ENCODE measurements around the gene PPP1R12B.
"Not testable (repeated sequence)": the region's sequence is repeated elsewhere in the genome, so short reads cannot be mapped to it uniquely, and the experiment has no call there.

Gene PPP1R12B

DNA sequence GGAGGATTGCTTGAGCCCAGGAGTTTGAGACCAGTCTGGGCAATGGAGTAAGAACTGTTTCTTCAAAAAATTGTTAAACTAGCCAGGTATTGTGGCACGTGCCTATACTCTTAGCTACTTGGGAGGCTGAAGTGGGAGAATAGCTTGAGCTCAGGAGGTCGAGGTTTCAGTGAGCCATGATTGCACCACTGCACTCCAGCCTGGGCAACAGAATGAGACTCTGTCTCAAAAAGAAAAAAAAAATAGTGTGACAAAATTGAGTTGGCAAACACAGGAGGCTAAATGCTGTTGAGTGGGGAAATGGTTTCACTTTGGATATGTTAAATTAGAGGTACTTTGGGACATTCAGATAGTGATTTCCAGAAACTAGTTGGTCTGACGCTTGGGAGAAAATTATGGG, 197.9 kb downstream of the PPP1R12B start:
- not testable (repeated sequence) for H3K4me1 ChIP-seq (ENCODE audit: insufficient read depth, low read length); H3K4me3 ChIP-seq (ENCODE audit: low read length); H3K36me3 ChIP-seq (ENCODE audit: insufficient read depth, low read length); H3K27me3 ChIP-seq (ENCODE audit: insufficient read depth, low read length); H2AFZ ChIP-seq (ENCODE audit: low read depth, low read length); H3K9me3 ChIP-seq (ENCODE audit: low read length)

DNA sequence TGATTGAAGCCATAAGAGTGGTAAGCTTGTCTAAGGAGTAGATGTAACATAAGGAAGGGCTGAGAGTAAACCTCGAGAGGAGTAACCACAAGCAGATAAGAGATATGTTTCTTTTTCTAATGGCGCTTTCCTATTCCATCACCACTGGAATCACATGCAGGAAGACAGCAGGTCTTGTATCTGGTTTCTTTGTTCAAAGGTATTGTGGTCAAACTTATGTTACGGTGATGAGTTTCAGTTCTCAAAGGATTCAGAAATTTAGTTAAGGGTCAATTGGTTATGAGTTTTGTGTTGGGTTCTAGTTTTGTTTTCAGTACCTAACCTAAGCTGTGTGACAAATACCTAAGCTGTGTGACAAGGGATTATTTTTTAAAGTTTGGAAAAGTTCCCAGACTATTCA, 198.3 kb downstream of the PPP1R12B start:
- H3K4me1 ChIP-seq (ENCODE audit: insufficient read depth, low read length); H3K36me3 ChIP-seq (ENCODE audit: insufficient read depth, low read length); H3K27me3 ChIP-seq (ENCODE audit: insufficient read depth, low read length); H3K4me3 ChIP-seq (ENCODE audit: low read length); H2AFZ ChIP-seq (ENCODE audit: low read depth, low read length); H3K9me3 ChIP-seq (ENCODE audit: low read length): not testable (repeated sequence)

DNA sequence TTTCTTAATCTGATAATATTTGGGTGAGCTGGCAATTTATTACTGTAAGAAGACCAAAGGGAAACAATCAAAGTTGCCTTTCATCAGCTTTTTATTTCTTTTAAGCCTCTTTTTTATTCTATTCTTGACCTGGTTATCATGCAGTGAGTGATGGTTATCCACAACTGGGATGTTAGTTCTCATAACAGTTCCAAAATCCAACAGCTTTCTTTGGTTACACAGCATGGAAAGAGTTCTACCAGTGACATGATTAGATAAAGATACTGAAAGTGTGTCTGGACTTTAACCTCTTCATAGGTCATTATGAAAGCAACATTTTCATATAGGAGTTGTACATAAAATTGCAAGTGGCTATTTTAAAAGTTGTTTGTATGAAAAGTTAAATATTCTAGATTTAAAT, 198.7 kb downstream of the PPP1R12B start:
- no peaks in the 10 kb centered on the region for H3K27me3 ChIP-seq (ENCODE audit: insufficient read depth, low read length)
- H2AFZ ChIP-seq (ENCODE audit: low read depth, low read length), result no peak overlapping the region
- no peaks in the 10 kb centered on the region for H3K4me1 ChIP-seq (ENCODE audit: insufficient read depth, low read length)
- H3K4me3 ChIP-seq (ENCODE audit: low read length), result no peak overlapping the region
- H3K36me3 ChIP-seq (ENCODE audit: insufficient read depth, low read length), result no peaks in the 10 kb centered on the region
- no peaks in the 10 kb centered on the region for H3K9me3 ChIP-seq (ENCODE audit: low read length)

DNA sequence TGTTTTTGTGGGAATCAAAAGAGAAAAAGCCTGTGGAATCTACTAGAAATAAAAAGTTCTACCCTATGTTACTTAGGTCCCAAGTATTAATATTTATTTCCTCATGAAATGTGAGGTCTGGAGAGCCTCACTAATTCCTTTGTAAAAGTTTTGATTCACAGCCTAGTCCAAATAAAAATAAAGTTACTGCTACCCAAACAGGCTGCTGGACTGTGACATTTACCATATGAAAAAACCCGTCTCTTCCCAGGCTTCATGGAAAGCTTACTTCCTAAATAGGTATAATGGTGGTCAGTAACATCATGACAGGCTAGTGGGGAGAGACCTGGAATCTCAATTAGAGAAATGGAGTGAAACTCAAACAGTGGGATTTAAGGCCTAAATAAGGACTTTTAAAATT, 201.6 kb downstream of the PPP1R12B start:
- H3K4me1 ChIP-seq (ENCODE audit: insufficient read depth, low read length); H3K27me3 ChIP-seq (ENCODE audit: insufficient read depth, low read length); H3K9me3 ChIP-seq (ENCODE audit: low read length); H2AFZ ChIP-seq (ENCODE audit: low read depth, low read length); H3K4me3 ChIP-seq (ENCODE audit: low read length); H3K36me3 ChIP-seq (ENCODE audit: insufficient read depth, low read length): not testable (repeated sequence)

DNA sequence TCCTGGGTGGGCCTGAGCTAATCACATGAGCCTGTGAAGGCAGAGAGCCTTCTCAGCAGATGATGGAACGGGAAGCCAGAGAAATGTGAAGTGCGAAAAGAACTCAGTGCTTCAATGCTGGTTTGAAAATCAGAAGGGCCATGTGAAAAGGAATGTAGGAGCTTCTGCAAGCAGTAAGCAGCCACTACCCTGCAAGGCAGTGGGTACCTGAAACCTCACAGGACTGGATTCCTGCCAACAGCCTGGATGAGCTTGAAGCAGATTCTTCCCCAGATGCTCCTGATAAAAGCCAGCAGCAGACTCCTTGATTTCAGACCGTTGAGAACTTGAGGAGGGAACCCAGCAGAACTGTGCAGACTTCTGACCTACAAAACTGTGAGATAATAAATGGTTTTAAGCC, 203.2 kb downstream of the PPP1R12B start:
- Histone ChIP-seq H3K36me3 (ENCODE audit: insufficient read depth, low read length) (no peaks in the 10 kb centered on the region), H3K4me1 (ENCODE audit: insufficient read depth, low read length) (no peaks in the 10 kb centered on the region), H2AFZ (ENCODE audit: low read depth, low read length) (no peak overlapping the region), H3K4me3 (ENCODE audit: low read length) (no peak overlapping the region), H3K9me3 (ENCODE audit: low read length) (no peaks in the 10 kb centered on the region), H3K27me3 (ENCODE audit: insufficient read depth, low read length) (no peaks in the 10 kb centered on the region)

DNA sequence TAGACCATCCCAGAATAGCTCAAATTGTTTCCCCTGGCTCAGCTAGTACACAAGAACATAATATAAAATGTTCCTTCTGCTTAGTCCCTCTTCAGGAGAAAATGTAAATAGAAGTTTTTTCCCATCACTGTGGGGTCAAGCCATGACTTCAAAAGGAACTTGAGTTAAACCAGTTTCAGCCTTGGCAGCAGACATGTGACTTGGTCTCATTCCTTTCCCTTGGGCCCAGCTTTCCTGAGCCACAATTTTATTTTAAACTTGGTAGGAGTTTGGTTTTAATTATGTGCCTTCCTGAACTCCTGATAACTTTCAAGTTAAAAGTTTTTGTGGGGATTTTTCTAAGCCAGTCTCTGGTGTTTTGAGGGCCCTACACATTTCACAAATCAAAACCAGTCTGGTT, 204.1 kb downstream of the PPP1R12B start:
- not testable (repeated sequence) for H3K36me3 ChIP-seq (ENCODE audit: insufficient read depth, low read length); H3K9me3 ChIP-seq (ENCODE audit: low read length); H3K4me3 ChIP-seq (ENCODE audit: low read length); H3K27me3 ChIP-seq (ENCODE audit: insufficient read depth, low read length); H3K4me1 ChIP-seq (ENCODE audit: insufficient read depth, low read length); H2AFZ ChIP-seq (ENCODE audit: low read depth, low read length)

DNA sequence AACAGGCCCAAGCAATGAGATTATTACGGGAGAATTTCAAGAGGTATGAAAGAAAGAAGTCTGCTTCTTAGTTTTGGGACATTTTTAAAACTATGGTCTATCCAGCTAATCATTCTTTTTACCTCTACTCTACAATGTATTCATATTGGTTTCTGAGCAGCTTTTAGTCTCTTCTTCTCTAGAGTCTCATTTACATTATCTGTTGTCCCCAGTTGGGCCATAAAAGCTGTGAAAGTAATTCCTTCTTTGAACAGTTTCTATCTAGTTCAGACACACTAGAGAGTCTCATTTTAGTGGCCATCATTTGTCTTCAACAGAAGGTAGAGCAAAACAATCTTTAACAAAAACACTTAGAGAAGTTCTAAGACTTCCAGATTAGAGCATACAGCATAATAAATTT, 204.6 kb downstream of the PPP1R12B start:
- not testable (repeated sequence) for H3K4me3 ChIP-seq (ENCODE audit: low read length); H2AFZ ChIP-seq (ENCODE audit: low read depth, low read length); H3K4me1 ChIP-seq (ENCODE audit: insufficient read depth, low read length); H3K9me3 ChIP-seq (ENCODE audit: low read length); H3K27me3 ChIP-seq (ENCODE audit: insufficient read depth, low read length); H3K36me3 ChIP-seq (ENCODE audit: insufficient read depth, low read length)

DNA sequence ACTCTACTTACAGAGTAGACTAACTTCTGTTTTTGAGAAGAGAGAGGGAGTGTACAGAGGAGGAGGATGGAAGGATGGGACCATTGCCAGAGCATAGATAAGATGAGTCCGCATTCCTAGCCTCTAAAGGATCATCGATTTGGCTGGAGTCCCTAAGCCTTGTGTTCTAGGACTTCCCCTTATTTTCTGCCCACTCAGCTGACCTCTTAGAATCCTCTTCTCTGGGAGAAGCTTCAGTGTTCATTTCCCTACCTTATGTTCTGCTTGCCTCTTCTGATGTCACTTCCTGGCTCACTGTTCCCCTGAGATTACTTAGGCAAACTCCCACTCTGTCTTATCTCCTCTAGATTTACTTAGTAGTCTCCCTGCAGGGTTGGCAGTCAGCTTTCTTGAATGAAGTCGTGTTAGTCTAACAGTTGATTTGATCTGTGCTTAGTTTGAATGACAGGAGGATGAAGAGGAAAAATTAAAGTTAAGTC, 205.1 kb downstream of the PPP1R12B start:
- Histone ChIP-seq H3K27me3 (ENCODE audit: insufficient read depth, low read length) (no peaks in the 10 kb centered on the region), H3K4me3 (ENCODE audit: low read length) (no peak overlapping the region), H2AFZ (ENCODE audit: low read depth, low read length) (no peak overlapping the region)

DNA sequence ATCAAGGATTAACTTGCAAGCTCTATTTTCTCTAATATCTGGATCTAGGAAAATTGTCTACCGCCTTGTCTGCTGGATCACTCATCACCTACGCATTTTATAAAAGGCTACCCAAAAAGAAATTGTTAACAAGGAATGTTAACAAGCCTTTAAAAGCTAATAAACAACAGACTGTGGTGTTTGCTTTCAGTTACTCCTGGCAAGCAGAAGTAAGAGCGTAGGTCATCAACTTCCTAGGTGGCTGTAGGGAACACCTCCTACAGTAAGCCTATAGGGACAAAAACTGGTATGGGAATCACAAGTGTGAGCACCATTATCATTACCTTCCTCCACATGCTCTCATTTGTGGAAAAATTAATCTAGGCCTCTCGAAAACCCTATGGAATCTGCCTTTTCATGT, 206.1 kb downstream of the PPP1R12B start:
- not testable (repeated sequence) for H3K36me3 ChIP-seq (ENCODE audit: insufficient read depth, low read length); H3K9me3 ChIP-seq (ENCODE audit: low read length); H3K27me3 ChIP-seq (ENCODE audit: insufficient read depth, low read length); H3K4me1 ChIP-seq (ENCODE audit: insufficient read depth, low read length); H3K4me3 ChIP-seq (ENCODE audit: low read length); H2AFZ ChIP-seq (ENCODE audit: low read depth, low read length)

More for the DNA sequence above, 205.1 kb downstream of the PPP1R12B start:
- Histone ChIP-seq H3K36me3 (ENCODE audit: insufficient read depth, low read length) (no peaks in the 10 kb centered on the region), H3K9me3 (ENCODE audit: low read length) (no peaks in the 10 kb centered on the region), H3K4me1 (ENCODE audit: insufficient read depth, low read length) (no peaks in the 10 kb centered on the region)

DNA sequence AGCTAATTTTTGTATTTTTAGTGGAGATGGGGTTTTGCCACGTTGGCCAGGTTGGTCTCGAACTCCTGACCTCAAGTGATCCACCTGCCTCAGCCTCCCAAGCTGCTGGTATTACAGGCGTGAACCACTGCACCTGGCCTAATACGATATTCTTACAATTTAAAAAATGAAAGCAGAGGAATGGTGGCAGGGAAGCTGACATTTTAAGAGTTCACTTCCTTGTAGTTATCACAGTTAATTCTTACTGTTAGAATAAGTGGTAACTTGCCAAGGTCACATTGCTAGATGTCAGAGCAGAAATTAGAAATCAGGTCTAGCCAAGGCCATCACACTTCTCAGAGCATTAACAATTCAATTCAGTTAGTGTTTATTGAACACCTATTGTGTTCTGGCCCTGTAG, 207.5 kb downstream of the PPP1R12B start:
- H2AFZ ChIP-seq (ENCODE audit: low read depth, low read length); H3K4me3 ChIP-seq (ENCODE audit: low read length); H3K9me3 ChIP-seq (ENCODE audit: low read length); H3K4me1 ChIP-seq (ENCODE audit: insufficient read depth, low read length); H3K36me3 ChIP-seq (ENCODE audit: insufficient read depth, low read length); H3K27me3 ChIP-seq (ENCODE audit: insufficient read depth, low read length): not testable (repeated sequence)

DNA sequence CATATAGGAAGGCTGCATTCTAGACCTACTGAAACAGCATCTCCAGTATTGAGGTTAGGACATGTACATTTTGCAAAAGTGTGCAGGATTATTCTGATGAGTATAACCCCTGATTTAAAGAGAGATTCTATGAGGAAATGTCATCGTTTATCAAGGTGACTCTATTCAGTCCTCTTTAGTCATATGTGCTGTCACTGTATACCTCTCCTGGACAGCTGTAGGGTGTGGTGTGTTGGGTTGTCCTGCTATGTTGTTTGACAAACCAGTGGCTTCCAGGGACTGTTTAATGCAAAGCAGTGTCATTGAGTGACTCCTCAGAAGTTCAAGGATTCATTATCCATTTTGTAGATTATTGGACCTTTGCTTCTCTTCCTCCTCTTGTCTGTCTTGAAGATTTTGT, 209.2 kb downstream of the PPP1R12B start:
- not testable (repeated sequence) for H2AFZ ChIP-seq (ENCODE audit: low read depth, low read length); H3K9me3 ChIP-seq (ENCODE audit: low read length); H3K36me3 ChIP-seq (ENCODE audit: insufficient read depth, low read length); H3K27me3 ChIP-seq (ENCODE audit: insufficient read depth, low read length); H3K4me3 ChIP-seq (ENCODE audit: low read length); H3K4me1 ChIP-seq (ENCODE audit: insufficient read depth, low read length)

DNA sequence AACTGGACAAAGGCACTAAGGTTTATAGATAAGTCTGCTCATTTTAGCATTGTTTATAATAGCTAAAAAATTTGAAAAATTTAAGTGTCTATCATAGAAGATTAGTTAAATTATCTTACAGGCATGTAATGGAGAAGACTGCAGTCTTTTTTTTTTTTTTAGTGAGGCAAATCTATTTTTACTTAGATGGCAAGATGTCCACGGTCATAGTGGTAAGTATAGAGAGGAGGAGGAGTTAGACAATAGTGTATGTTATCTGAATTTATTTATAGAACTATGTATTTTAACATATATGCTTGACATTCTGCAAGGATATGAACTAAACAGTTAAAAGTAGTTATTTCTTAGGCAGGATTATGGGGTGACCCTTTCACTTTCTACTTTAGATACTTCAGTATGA, 212.7 kb downstream of the PPP1R12B start:
- no peak overlapping the region for H2AFZ ChIP-seq (ENCODE audit: low read depth, low read length)
- no peaks in the 10 kb centered on the region for H3K27me3 ChIP-seq (ENCODE audit: insufficient read depth, low read length)
- no peaks in the 10 kb centered on the region for H3K4me1 ChIP-seq (ENCODE audit: insufficient read depth, low read length)
- H3K4me3 ChIP-seq (ENCODE audit: low read length), result no peak overlapping the region
- H3K9me3 ChIP-seq (ENCODE audit: low read length), result no peaks in the 10 kb centered on the region
- no peaks in the 10 kb centered on the region for H3K36me3 ChIP-seq (ENCODE audit: insufficient read depth, low read length)

DNA sequence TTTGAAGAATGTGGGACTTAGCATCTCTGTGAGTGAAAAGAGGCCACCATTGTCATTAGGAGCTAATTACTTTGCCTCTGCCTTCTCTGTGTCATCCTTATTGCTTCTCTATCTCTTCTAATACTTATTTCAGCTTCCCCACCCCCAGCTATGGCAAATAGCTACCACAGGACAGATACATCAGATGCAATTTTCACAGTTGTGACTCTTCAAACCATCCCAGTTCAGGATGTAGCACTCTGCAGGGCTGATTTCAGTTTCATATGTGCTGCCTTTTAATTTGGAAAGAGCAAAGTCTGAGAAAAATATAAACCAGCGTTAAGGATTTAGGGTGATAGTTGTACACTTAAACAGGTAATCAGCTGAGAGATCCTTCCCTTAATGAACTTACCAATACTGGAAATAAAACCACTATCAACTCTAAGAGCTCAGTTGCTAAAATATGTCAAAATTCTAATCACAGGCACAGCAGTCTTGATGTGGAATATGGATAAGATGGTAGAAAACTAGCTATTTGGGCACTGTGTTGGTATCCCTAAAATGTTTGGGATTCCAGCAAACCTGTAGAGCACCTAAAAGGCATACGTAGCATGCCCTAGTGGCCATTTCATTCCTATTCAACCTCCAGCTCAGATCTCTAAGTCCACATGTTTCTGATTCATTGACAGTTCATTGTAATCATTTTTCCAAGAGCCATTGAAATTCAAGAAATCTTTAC, 213.4 kb downstream of the PPP1R12B start:
- no peak overlapping the region for H3K4me3 ChIP-seq (ENCODE audit: low read length)
- H2AFZ ChIP-seq (ENCODE audit: low read depth, low read length), result no peak overlapping the region
- H3K9me3 ChIP-seq (ENCODE audit: low read length), result no peaks in the 10 kb centered on the region
- H3K4me1 ChIP-seq (ENCODE audit: insufficient read depth, low read length), result peaks cover 4% of the 10 kb centered on the region
- no peaks in the 10 kb centered on the region for H3K27me3 ChIP-seq (ENCODE audit: insufficient read depth, low read length)
- H3K36me3 ChIP-seq (ENCODE audit: insufficient read depth, low read length), result no peaks in the 10 kb centered on the region

DNA sequence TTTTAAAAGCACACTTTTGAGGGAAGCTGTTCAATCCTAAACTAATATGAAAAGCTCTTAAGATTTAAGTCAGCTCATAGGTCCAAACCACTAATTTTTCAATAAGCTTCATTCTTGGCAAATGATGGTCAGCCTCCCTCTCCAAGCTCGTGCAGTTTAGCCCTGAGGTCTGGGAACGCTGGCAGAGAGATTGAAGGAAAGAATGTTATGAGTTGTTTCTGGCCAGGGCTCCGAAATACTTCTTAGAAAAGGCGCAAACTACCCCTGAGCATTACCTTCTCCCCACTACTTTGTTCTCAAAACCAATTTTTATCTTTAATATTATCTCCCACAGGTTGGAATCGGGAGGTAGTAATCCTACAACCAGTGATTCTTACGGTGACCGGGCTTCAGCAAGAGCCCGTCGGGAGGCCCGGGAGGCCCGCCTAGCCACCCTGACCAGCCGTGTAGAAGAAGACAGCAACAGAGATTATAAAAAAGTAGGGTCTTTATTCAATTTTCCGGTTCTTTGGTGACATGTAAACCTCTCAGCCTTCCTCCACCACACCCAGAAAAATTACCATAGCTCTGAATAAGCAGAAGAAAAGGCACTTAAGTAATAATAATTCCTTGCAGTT, 214.1 kb downstream of the PPP1R12B start:
- H3K27me3 ChIP-seq (ENCODE audit: insufficient read depth, low read length), result no peaks in the 10 kb centered on the region
- no peaks in the 10 kb centered on the region for H3K36me3 ChIP-seq (ENCODE audit: insufficient read depth, low read length)
- H2AFZ ChIP-seq (ENCODE audit: low read depth, low read length), result no peak overlapping the region
- peaks cover 5% of the 10 kb centered on the region for H3K4me1 ChIP-seq (ENCODE audit: insufficient read depth, low read length)
- H3K4me3 ChIP-seq (ENCODE audit: low read length), result no peak overlapping the region
- no peaks in the 10 kb centered on the region for H3K9me3 ChIP-seq (ENCODE audit: low read length)

Data from neuron (in vitro differentiated cells).